Measurements from ENCODE around the gene PCGF5. TPM values are rescaled to one million over a fixed set of nuclear protein-coding genes. Genes with fewer than 3 reads are reported as not detected.
"Not testable (repeated sequence)": the region's sequence is repeated elsewhere in the genome, so short reads cannot be mapped to it uniquely, and the experiment has no call there.

The PCGF5 gene
- total RNA-seq, 2 experiments from 2014 or later: 49.3 to 62.0 TPM

DNA sequence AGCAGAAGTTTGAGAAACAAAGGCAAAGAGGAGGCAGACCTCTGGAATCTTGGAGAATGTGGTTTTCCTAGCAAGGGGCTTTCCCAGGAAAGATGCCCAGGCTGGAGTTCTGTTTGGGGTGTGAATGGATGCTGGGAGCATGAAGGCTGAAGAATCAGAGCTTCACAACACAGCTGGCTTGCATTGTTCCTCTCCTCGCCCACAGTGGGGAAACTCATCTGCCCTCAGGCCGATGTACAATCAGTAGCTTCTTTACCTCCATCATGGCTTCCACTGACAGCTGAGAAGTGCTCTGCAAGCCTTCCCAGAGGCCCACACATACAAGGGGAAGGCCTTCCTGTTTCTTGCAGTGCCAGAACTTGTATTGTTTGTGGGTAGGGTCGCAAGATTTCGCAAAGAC lies 98.9 kb downstream of the PCGF5 start:
- no peak for DNase-seq
- no peak overlapping the region for H3K27ac Mint-ChIP-seq
- ChIA-PET POLR2A (no interaction called here), CTCF (interaction anchor here (0.7 kb wide), 1 partner anchor 372 kb away, joined by 3 read pairs; no protein-coding TSS in a partner anchor)
- peaks cover 6% of the 10 kb centered on the region for H3K27me3 Mint-ChIP-seq
- H3K4me3 Mint-ChIP-seq: no peak overlapping the region
- H3K4me1 Mint-ChIP-seq: no peaks in the 10 kb centered on the region
- H3K9me3 Mint-ChIP-seq: no peaks in the 10 kb centered on the region
- H3K36me3 Mint-ChIP-seq (ENCODE audit: low read depth): no peaks in the 10 kb centered on the region

DNA sequence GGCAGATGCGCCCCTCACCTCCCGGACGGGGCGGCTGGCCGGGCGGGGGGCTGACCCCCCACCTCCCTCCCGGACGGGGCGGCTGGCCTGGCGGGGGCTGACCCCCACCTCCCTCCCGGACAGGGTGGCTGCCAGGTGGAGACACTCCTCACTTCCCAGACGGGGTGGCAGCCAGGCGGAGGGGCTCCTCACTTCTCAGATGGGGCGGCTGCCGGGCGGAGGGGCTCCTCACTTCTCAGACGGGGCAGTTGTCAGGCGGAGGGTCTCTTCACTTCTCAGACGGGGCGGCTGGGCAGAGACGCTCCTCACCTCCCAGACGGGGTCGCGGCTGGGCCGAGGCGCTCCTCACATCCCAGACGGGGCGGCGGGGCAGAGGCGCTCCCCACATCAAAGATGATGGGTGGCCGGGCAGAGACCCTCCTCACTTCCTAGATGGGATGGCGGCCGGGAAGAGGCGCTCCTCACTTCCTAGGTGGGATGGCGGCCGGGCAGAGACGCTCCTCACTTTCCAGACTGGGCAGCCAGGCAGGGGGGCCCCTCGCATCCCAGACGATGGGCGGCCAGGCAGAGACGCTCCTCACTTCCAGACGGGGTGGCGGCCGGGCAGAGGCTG lies 102.9 kb downstream of the PCGF5 start:
- H3K9me3 Mint-ChIP-seq; H3K27me3 Mint-ChIP-seq; H3K36me3 Mint-ChIP-seq (ENCODE audit: low read depth); DNase-seq; H3K27ac Mint-ChIP-seq; H3K4me1 Mint-ChIP-seq; CTCF ChIA-PET; H3K4me3 Mint-ChIP-seq; POLR2A ChIA-PET: not testable (repeated sequence)

GRCh38 chr10:91328320-91328984 lies 108.0 kb downstream of the PCGF5 start:
- ChIA-PET CTCF (interaction anchor here (0.6 kb wide), 1 partner anchor 9 kb away, joined by 3 read pairs; no protein-coding TSS in a partner anchor), POLR2A (no interaction called here)
- H3K36me3 Mint-ChIP-seq (ENCODE audit: low read depth): no peaks in the 10 kb centered on the region

More at GRCh38 chr10:91328320-91328984, 108.0 kb downstream of the PCGF5 start:
- Mint-ChIP-seq H3K4me1 (no peaks in the 10 kb centered on the region), H3K27me3 (no peaks in the 10 kb centered on the region), H3K9me3 (no peaks in the 10 kb centered on the region), H3K27ac (no peak overlapping the region), H3K4me3 (no peak overlapping the region)
- DNase-seq: no peak

Other genes starting within 250 kb of the PCGF5 start
- gene HECTD2, start 189.7 kb downstream of the PCGF5 start, total RNA-seq: 1 to 10 TPM; 2.6 to 3.1 TPM

Data from activated CD4-positive, alpha-beta T cell treated with anti-CD3 and anti-CD28 coated beads, Interleukin-2, amount 10 ng/mL, durations not matched to agents 7 days and 5 days (primary cell).